Measurements from ENCODE around the gene SLC6A7.
A peak's percentile ranks its signal among the peaks of the same experiment; 100 is the strongest.
"Not testable (repeated sequence)": the region's sequence is repeated elsewhere in the genome, so short reads cannot be mapped to it uniquely, and the experiment has no call there.

The SLC6A7 gene

DNA sequence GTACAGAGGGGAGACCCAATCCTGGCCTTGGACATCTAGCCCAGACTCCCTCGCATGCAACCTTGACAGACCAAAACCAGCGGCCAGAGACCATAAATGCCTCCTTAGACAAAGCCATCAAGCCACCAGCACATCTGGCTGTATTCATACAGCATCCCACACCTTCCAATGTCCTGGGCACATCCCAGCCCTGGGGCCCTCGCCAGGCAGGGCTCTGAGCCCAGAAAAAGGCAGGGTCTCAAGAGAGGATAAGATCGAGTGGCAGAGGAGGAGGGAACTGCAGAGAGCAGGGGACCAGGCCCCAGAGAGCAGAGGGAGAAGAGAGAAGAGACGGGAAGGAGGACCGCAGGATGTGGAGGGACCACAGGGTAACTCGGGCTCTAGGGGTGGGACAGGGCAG is 54.3 kb downstream of the SLC6A7 start:
- no peaks in the 10 kb centered on the region for H3K36me3 ChIP-seq

DNA sequence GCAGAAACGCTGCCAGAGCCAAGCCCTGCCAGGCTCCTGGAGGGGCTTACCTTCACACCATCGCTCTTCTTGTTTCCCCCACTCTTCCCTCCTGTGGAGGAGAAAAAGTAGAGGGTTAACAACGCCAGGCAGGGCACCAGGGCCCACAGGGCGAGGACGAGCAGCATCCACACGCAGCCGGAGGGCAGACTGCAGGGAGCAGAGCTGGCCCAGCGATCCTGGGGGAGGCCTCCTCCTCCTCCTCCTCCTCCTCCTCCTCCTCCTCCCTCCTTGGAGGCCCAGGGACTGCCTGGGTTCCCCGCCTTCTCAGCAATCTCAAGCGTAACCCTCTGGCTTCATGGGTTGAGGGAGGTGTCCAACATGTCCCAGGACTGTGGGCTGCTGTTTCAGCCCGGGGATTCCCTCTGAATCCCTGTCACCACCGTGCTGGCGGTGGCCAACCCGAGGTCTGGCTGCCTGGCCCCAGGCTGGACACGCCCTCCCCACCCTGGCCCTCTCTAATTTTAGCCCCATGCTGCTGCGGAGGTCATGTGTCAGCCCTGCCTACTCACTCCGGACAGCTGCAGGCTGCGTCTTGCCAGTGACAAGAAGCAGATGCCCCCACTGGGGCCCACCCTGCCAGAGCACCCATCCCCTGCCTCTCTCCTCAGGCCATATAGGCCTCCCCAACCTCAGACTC is 55.4 kb downstream of the SLC6A7 start:
- Histone ChIP-seq H3K4me1 (no peaks in the 10 kb centered on the region), H3K4me2 (no peak overlapping the region), H3K4me3 (no peak overlapping the region), H3K27ac (no peak overlapping the region), H4K20me1 (no peaks in the 10 kb centered on the region), H3K9ac (no peak overlapping the region), H3K9me3 (no peaks in the 10 kb centered on the region), H3K27me3 (no peaks in the 10 kb centered on the region), H3K36me3 (no peaks in the 10 kb centered on the region)
- TF ChIP-seq Cebpa-rat (IDR thresholded peaks at IDR 0.05), result no peak

More for the DNA sequence above, 54.3 kb downstream of the SLC6A7 start:
- no peak overlapping the region for H3K9ac ChIP-seq
- no peak overlapping the region for H3K27ac ChIP-seq
- no peaks in the 10 kb centered on the region for H3K4me1 ChIP-seq
- H4K20me1 ChIP-seq, result no peaks in the 10 kb centered on the region
- no peak overlapping the region for H3K4me2 ChIP-seq
- H3K4me3 ChIP-seq, result no peak overlapping the region
- TF ChIP-seq Cebpa-rat (IDR thresholded peaks at IDR 0.05), result no peak
- H3K27me3 ChIP-seq, result no peaks in the 10 kb centered on the region
- H3K9me3 ChIP-seq, result no peaks in the 10 kb centered on the region

DNA sequence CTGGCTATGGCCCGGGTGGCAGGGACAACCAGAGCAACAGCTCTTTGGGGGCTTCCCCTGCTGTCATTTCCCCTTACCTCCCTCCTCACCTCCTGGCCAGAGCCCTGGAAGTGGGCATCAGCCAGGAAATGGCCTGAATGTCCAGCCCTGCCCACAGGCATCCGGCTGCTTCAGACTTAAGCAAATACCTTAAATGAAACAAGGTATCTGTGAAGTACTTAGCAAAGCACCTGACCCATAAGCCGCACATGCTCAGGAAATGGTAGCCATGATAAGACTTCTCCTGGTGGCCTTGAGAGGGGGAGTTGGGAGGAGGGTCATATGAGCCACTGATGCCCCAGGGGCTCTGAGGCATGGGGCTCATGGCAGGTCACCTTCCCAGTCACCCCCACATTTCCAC is 55.9 kb downstream of the SLC6A7 start:
- no peak overlapping the region for H3K27ac ChIP-seq
- no peak overlapping the region for H3K9ac ChIP-seq
- no peaks in the 10 kb centered on the region for H3K36me3 ChIP-seq
- H4K20me1 ChIP-seq, result no peaks in the 10 kb centered on the region
- no peaks in the 10 kb centered on the region for H3K9me3 ChIP-seq
- no peaks in the 10 kb centered on the region for H3K27me3 ChIP-seq
- TF ChIP-seq Cebpa-rat (IDR thresholded peaks at IDR 0.05), result no peak
- H3K4me2 ChIP-seq, result no peak overlapping the region
- H3K4me1 ChIP-seq, result no peaks in the 10 kb centered on the region
- H3K4me3 ChIP-seq, result no peak overlapping the region

DNA sequence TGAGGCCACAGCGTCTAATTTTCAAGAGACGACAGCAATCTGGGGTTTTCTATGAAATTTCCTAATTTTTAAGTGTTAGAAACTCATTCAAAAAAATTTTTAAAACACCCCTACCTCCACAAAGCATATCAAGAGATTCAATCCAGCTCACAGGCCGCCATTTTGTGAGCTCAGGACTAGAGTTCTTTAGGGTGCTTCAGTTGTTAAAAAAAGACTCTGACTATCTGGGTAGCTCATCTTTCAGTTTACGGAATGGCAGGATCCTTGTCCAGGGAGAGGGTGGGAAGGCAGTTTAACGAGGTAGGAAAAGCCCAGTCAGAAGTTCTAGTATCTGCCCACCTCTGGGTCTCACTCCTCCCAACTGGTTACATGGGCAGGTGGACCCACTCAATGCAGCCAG is 56.6 kb downstream of the SLC6A7 start:
- no peak overlapping the region for H3K4me2 ChIP-seq
- TF ChIP-seq Cebpa-rat (IDR thresholded peaks at IDR 0.05), result no peak
- H3K36me3 ChIP-seq, result no peaks in the 10 kb centered on the region
- no peak overlapping the region for H3K4me3 ChIP-seq
- H4K20me1 ChIP-seq, result no peaks in the 10 kb centered on the region
- no peak overlapping the region for H3K27ac ChIP-seq
- no peak overlapping the region for H3K9ac ChIP-seq
- H3K9me3 ChIP-seq, result no peaks in the 10 kb centered on the region
- no peaks in the 10 kb centered on the region for H3K27me3 ChIP-seq
- 0 out of 2 replicates have a peak, but pooled peaks cover 1% of the 10 kb centered on the region for H3K4me1 ChIP-seq

DNA sequence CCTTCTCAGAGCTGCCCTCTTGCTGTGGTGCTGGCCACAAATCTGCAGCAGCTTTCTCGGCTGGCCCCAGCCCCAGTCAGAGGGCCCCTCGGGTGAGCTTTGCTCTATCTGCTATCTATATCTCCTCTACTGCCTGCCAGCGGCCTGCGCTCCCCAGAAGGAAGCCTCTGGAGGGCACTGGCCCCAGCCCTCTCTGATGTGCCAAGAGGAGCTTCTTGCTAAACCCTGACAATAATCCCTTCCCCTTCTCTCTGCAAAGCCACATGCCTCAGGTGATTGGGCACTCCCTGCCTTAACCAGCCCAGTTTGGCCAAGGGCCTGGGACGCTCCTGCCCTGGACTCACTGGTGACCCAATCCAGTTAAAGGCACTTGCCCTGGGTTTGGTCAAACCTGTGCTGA is 57.0 kb downstream of the SLC6A7 start:
- H3K4me3 ChIP-seq, result no peak overlapping the region
- no peak overlapping the region for H3K4me2 ChIP-seq
- H4K20me1 ChIP-seq, result no peaks in the 10 kb centered on the region
- no peaks in the 10 kb centered on the region for H3K9me3 ChIP-seq
- no peak overlapping the region for H3K27ac ChIP-seq
- peaks cover 5% of the 10 kb centered on the region; the same call in 1 of the 2 replicates for H3K4me1 ChIP-seq
- TF ChIP-seq Cebpa-rat (IDR thresholded peaks at IDR 0.05), result no peak
- H3K36me3 ChIP-seq, result no peaks in the 10 kb centered on the region
- H3K9ac ChIP-seq, result no peak overlapping the region
- H3K27me3 ChIP-seq, result no peaks in the 10 kb centered on the region

DNA sequence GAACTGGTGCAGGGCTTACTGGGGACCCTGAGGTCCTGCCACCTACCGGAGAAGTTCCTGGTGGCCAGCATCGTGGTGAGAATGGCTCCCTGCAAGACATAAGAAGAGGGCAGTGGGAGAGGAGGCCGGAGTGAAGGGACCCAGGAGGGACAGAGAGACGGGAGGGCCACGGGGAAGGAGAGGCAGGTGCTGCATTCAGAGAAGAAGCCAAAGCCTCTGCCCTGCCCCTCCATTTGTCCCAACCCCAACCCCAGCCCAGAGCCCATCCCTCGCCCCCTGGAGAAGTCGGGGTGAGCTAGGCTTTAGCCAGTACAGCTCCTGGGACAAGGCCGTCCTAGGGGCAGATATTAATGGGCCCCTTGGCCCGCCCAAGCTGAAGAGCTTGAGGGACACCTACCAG is 57.9 kb downstream of the SLC6A7 start:
- Histone ChIP-seq H3K4me1 (peaks cover 14% of the 10 kb centered on the region), H3K9me3 (no peaks in the 10 kb centered on the region), H3K36me3 (no peaks in the 10 kb centered on the region), H3K27me3 (no peaks in the 10 kb centered on the region), H3K27ac (no peak overlapping the region), H3K9ac (no peak overlapping the region), H4K20me1 (no peaks in the 10 kb centered on the region), H3K4me2 (no peak overlapping the region), H3K4me3 (no peak overlapping the region)
- no peak for TF ChIP-seq Cebpa-rat (IDR thresholded peaks at IDR 0.05)

DNA sequence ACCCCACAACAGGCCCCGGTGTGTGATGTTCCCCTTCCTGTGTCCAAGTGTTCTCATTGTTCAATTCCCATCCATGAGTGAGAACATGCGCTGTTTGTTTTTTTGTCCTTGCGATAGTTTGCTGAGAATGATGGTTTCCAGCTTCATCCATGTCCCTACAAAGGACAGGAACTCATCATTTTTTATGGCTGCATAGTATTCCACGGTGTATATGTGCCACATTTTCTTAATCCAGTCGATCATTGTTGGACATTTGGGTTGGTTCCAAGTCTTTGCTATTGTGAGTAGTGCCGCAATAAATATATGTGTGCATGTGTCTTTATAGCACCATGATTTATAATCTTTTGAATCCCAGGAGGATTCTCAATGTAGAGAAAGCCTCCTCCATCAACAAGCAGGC is 58.6 kb downstream of the SLC6A7 start:
- H3K4me2 ChIP-seq, H3K36me3 ChIP-seq, H3K4me3 ChIP-seq: not testable (repeated sequence)

DNA sequence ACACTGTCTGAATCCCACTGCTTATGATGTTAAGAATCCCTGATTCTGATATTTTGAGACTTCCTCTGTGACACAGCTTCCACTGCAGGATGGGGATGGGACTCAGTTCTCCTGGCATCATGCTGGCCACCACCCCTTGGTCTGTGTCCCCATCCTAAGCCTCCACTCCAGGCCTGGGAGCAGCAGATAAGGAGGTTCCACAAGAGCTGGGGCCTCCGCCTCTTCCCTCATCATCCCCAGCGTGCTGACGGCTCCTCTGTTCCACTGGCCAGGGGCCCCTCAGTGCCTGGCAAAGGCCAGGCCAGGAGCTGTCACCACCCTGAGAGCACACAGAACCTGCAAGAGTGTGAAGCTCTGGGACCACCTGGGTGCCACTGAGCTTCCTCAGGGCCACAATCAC is 59.1 kb downstream of the SLC6A7 start:
- H3K9ac ChIP-seq, result no peak overlapping the region
- no peak overlapping the region for H3K27ac ChIP-seq
- H3K4me1 ChIP-seq, result peaks cover 26% of the 10 kb centered on the region
- no peaks in the 10 kb centered on the region for H3K36me3 ChIP-seq
- no peaks in the 10 kb centered on the region for H3K9me3 ChIP-seq
- no peaks in the 10 kb centered on the region for H4K20me1 ChIP-seq
- no peak overlapping the region for H3K4me3 ChIP-seq
- no peaks in the 10 kb centered on the region for H3K27me3 ChIP-seq
- H3K4me2 ChIP-seq, result no peak overlapping the region
- TF ChIP-seq Cebpa-rat (IDR thresholded peaks at IDR 0.05), result no peak

More for the DNA sequence above, 58.6 kb downstream of the SLC6A7 start:
- H3K4me1 ChIP-seq, result peaks cover 22% of the 10 kb centered on the region
- not testable (repeated sequence) for H3K27me3 ChIP-seq, H3K9me3 ChIP-seq, H3K27ac ChIP-seq, H3K9ac ChIP-seq, H4K20me1 ChIP-seq

DNA sequence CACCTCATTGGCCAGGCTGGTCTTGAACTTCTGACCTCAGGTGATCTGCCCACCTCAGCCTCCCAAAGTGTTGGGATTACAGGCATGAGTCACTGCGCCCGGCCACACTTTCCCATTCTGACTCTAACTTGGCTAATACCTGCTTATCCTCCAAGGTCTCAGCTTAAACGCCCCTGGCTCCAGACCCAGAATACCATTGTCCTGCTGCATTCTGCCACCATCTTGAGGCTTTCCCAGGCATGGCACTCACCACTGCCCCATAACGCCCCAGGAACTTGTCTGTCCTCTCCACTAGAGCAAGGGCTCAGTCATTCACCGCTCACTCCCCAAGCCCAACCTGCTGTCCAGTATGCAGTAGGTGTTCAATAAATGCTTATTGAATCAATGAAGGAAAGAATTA is 59.9 kb downstream of the SLC6A7 start:
- Histone ChIP-seq H3K27me3 (no peaks in the 10 kb centered on the region), H3K4me3 (no peak overlapping the region)

DNA sequence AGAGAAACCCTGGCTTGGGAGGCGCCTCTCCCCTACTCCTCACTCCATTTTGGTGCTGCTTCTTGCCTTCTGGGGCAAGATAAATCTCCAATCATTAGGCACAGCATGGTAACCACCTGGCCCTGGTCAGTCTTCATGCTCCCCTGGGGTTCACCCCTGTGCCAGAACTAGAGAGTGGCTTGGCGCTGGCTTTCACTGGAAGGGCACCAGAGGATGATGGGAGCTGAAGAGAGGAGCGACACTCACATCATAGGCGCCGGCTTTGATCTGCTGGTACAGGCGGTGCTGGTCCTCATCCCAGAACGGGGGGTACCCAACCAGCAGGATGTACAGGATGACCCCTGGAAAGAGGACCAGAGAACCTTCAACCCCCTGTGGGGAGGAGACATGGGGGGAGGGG is 61.6 kb downstream of the SLC6A7 start:
- TF ChIP-seq Cebpa-rat (IDR thresholded peaks at IDR 0.05), result no peak
- no peaks in the 10 kb centered on the region for H4K20me1 ChIP-seq
- no peak overlapping the region; the same call in 1 of the 2 replicates for H3K4me2 ChIP-seq
- H3K27ac ChIP-seq, result no peak overlapping the region
- no peaks in the 10 kb centered on the region for H3K9me3 ChIP-seq
- H3K4me3 ChIP-seq, result no peak overlapping the region
- no peaks in the 10 kb centered on the region for H3K36me3 ChIP-seq
- H3K27me3 ChIP-seq, result no peaks in the 10 kb centered on the region
- H3K9ac ChIP-seq, result no peak overlapping the region
- H3K4me1 ChIP-seq, result peaks cover 52% of the 10 kb centered on the region

More for the DNA sequence above, 59.9 kb downstream of the SLC6A7 start:
- Histone ChIP-seq H3K27ac (no peak overlapping the region), H3K9me3 (no peaks in the 10 kb centered on the region), H3K4me2 (no peak overlapping the region), H3K36me3 (no peaks in the 10 kb centered on the region), H3K4me1 (peaks cover 34% of the 10 kb centered on the region), H3K9ac (no peak overlapping the region), H4K20me1 (no peaks in the 10 kb centered on the region)
- TF ChIP-seq Cebpa-rat (IDR thresholded peaks at IDR 0.05), result no peak

DNA sequence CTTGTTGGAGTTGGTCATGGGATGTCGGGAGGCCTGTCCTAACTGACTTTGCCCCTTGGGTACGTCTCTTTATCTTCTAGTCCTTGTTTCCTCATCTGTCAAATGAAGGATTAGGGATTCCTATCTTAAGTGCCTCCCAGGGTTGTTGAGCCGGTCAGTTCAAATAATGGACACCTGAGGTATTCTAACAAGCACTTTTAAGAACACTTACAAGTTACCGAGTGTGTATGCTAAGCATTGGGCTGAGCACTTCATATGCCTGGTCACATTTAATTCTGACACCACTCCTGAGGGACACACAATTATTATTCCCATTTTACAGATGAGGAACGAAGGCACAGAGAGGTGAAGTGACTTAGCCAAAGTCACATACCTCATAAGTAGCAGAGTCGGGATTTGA is 62.6 kb downstream of the SLC6A7 start:
- Histone ChIP-seq H3K36me3 (no peaks in the 10 kb centered on the region), H3K4me1 (peaks cover 62% of the 10 kb centered on the region), H3K27me3 (no peaks in the 10 kb centered on the region), H3K9me3 (no peaks in the 10 kb centered on the region), H3K27ac (no peak overlapping the region), H3K9ac (no peak overlapping the region; the same call in 1 of the 2 replicates), H3K4me2 (peak overlapping the region; percentile 85), H3K4me3 (no peak overlapping the region), H4K20me1 (no peaks in the 10 kb centered on the region)
- TF ChIP-seq Cebpa-rat (IDR thresholded peaks at IDR 0.05), result no peak

All from BLaER1 (cell line).